Astrocyte of the hippocampus (primary cell): ENCODE data around the gene PIK3CD.

Experiments used
- DNase-seq: peaks from one replicate; pipeline ENCODE4 v3.0.0; 2011; ENCODE audit warnings: low read depth, low spot score

Gene PIK3CD

GRCh38 chr1:9717193-9718005 is 65.9 kb downstream of the PIK3CD start:
- peak; percentile 15 for DNase-seq

- DNase-seq = no peak
These were observed 66.6 kb downstream of the PIK3CD start for GRCh38 chr1:9718006-9718680.

GRCh38 chr1:9719978-9720722 is 68.6 kb downstream of the PIK3CD start:
- no peak for DNase-seq

GRCh38 chr1:9720785-9721605 is 69.5 kb downstream of the PIK3CD start:
- DNase-seq = no peak

- DNase-seq = peak; percentile 54
These were observed 70.3 kb downstream of the PIK3CD start for GRCh38 chr1:9721606-9722377.

GRCh38 chr1:9722378-9722749 is 70.8 kb downstream of the PIK3CD start:
- DNase-seq = no peak

- DNase-seq = no peak
These were observed 71.7 kb downstream of the PIK3CD start for GRCh38 chr1:9723068-9723805.

GRCh38 chr1:9723926-9724325 is 72.4 kb downstream of the PIK3CD start:
- no peak for DNase-seq

- DNase-seq = peak; percentile 71
These were observed 73.4 kb downstream of the PIK3CD start for GRCh38 chr1:9724706-9725476.

- no peak for DNase-seq
These were observed 74.9 kb downstream of the PIK3CD start for GRCh38 chr1:9726406-9726805.

GRCh38 chr1:9726905-9727595 is 75.5 kb downstream of the PIK3CD start:
- no peak for DNase-seq

- no peak for DNase-seq
These were observed 77.1 kb downstream of the PIK3CD start for GRCh38 chr1:9728451-9729295.

GRCh38 chr1:9729523-9729922 is 78.0 kb downstream of the PIK3CD start:
- no peak for DNase-seq

- no peak for DNase-seq
These were observed 78.8 kb downstream of the PIK3CD start for GRCh38 chr1:9730096-9730901.

GRCh38 chr1:9731051-9731537 is 79.6 kb downstream of the PIK3CD start:
- no peak for DNase-seq

- no peak for DNase-seq
These were observed 80.0 kb downstream of the PIK3CD start for GRCh38 chr1:9731561-9731960.
